ENCODE measurements around the gene TBKBP1. TPM values are rescaled to one million over a fixed set of nuclear protein-coding genes. Genes with fewer than 3 reads are reported as not detected.
A peak's percentile ranks its signal among the peaks of the same experiment; 100 is the strongest.

Gene TBKBP1
- total RNA-seq, 3 donors from 2014 or later = 4.5 to 11.5 (median 8.3) TPM

GRCh38 chr17:47742319-47743181 is 48.6 kb downstream of the TBKBP1 start:
- H3K36me3 ChIP-seq = no peaks in the 10 kb centered on the region
- TF ChIP-seq POLR2A (IDR thresholded peaks at IDR 0.05) = no peak
- TF ChIP-seq CTCF (IDR thresholded peaks at IDR 0.05) = no peak
- no peak for TF ChIP-seq POLR2AphosphoS5 (IDR thresholded peaks at IDR 0.05)
- H3K27ac ChIP-seq = no peak overlapping the region
- no peaks in the 10 kb centered on the region for H3K4me1 ChIP-seq
- no peaks in the 10 kb centered on the region for H3K9me3 ChIP-seq
- DNase-seq (ENCODE audit: low spot score in 2 of 2) = peak in 1 of 2 donors; percentile 6
- H3K27me3 ChIP-seq = peaks cover 0 to 34% of the 10 kb centered on the region in 2 donors
- intact Hi-C loops (cut with DNase I; ENCODE audit: low total_unique reads) = no loop called here
- no peak overlapping the region for H3K4me3 ChIP-seq

GRCh38 chr17:47744168-47745036 is 50.4 kb downstream of the TBKBP1 start:
- intact Hi-C loops (cut with DNase I; ENCODE audit: low total_unique reads) = no loop called here
- TF ChIP-seq POLR2AphosphoS5 (IDR thresholded peaks at IDR 0.05) = no peak
- TF ChIP-seq CTCF (IDR thresholded peaks at IDR 0.05) = no peak
- no peak for TF ChIP-seq POLR2A (IDR thresholded peaks at IDR 0.05)
- Histone ChIP-seq H3K9me3 (no peaks in the 10 kb centered on the region), H3K4me3 (no peak overlapping the region), H3K36me3 (no peaks in the 10 kb centered on the region), H3K27me3 (peaks cover 0 to 34% of the 10 kb centered on the region in 2 donors), H3K4me1 (no peaks in the 10 kb centered on the region), H3K27ac (no peak overlapping the region)
- no peak for DNase-seq (ENCODE audit: low spot score in 2 of 2)

- no peak for TF ChIP-seq POLR2A (IDR thresholded peaks at IDR 0.05)
- TF ChIP-seq POLR2AphosphoS5 (IDR thresholded peaks at IDR 0.05) = no peak
- TF ChIP-seq CTCF (IDR thresholded peaks at IDR 0.05) = no peak
- H3K36me3 ChIP-seq = no peaks in the 10 kb centered on the region
- H3K4me3 ChIP-seq = no peak overlapping the region
- H3K9me3 ChIP-seq = no peaks in the 10 kb centered on the region
- peaks cover 0 to 34% of the 10 kb centered on the region in 2 donors for H3K27me3 ChIP-seq
- no peaks in the 10 kb centered on the region for H3K4me1 ChIP-seq
- no peak overlapping the region for H3K27ac ChIP-seq
- DNase-seq (ENCODE audit: low spot score in 2 of 2) = peak in 1 of 2 donors; percentile 7
- intact Hi-C loops (cut with DNase I; ENCODE audit: low total_unique reads) = no loop called here
These were observed 51.0 kb downstream of the TBKBP1 start for GRCh38 chr17:47745037-47745380.

GRCh38 chr17:47751471-47751870 is 57.5 kb downstream of the TBKBP1 start:
- H3K9me3 ChIP-seq = peaks cover 0 to 7% of the 10 kb centered on the region in 2 donors
- TF ChIP-seq POLR2A (IDR thresholded peaks at IDR 0.05) (no peak), CTCF (IDR thresholded peaks at IDR 0.05) (no peak), POLR2AphosphoS5 (IDR thresholded peaks at IDR 0.05) (no peak)
- peaks cover 0 to 4% of the 10 kb centered on the region in 2 donors for H3K27me3 ChIP-seq
- H3K4me1 ChIP-seq = no peaks in the 10 kb centered on the region
- no peak overlapping the region for H3K4me3 ChIP-seq
- DNase-seq (ENCODE audit: low spot score in 2 of 2) = no peak
- H3K27ac ChIP-seq = no peak overlapping the region
- intact Hi-C loops (cut with DNase I; ENCODE audit: low total_unique reads) = no loop called here
- no peaks in the 10 kb centered on the region for H3K36me3 ChIP-seq

- intact Hi-C loops (cut with DNase I; ENCODE audit: low total_unique reads) = no loop called here
- Histone ChIP-seq H3K4me1 (no peaks in the 10 kb centered on the region), H3K36me3 (no peaks in the 10 kb centered on the region), H3K9me3 (peaks cover 7 to 32% of the 10 kb centered on the region in 2 donors), H3K27me3 (peaks cover 0 to 4% of the 10 kb centered on the region in 2 donors), H3K27ac (no peak overlapping the region), H3K4me3 (no peak overlapping the region)
- TF ChIP-seq POLR2AphosphoS5 (IDR thresholded peaks at IDR 0.05) (no peak), POLR2A (IDR thresholded peaks at IDR 0.05) (no peak), CTCF (IDR thresholded peaks at IDR 0.05) (no peak)
- no peak for DNase-seq (ENCODE audit: low spot score in 2 of 2)
These were observed 63.4 kb downstream of the TBKBP1 start for GRCh38 chr17:47757386-47757785.

Measured in breast epithelium (tissue), 4 donors.